COLO668 (cell line): Measurements from ENCODE around the gene HAUS2.
"Not testable (repeated sequence)": the region's sequence is repeated elsewhere in the genome, so short reads cannot be mapped to it uniquely, and the experiment has no call there.

Experiments used
- DNase-seq: peaks from one replicate; lab custom pipeline; 2025; ENCODE audit not compliant: unreplicated experiment; lab: John Stamatoyannopoulos, UW

Gene HAUS2

DNA sequence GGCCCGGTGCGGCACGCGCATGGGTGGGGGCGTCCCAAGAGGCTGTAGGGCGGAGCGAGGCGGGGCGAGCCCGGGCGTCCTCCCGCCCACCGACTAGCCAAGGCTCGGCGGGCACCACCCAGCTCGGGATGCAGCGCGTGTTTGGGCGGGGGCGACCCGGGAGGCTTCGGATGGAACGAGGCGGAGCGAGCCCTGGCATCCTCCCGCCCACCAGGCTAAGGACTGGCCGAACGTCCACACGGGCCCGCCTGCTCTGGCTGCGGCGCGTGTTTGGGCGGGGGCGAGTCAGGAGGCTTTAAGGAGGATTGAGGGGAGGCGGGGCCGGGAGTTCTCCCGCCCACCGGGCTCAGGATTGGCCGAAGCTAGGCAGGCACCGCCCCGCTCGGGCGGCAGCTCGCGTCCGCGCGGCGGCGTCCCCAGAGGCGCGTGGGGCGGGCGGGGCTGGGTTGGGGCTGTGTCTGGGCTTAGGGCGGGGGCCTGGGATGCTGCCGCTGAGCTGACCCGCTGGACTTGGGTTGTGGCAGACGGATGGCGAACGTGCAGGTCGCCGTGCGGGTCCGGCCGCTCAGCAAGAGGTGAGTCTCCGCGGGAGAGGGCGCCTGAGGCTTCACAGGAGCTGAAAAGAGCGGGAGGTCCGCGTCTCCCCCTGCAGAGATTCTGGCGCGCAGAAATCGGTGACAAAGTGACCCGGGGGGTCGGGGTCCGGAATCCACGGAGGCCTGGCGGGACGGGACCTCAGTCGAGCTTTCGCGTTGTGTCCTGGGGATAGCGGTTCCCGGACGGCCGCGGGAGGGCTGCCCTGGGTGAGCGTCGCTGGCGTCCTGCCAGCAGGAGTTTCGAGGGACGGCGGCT lies 26.8 kb downstream of the HAUS2 start, which contains the start of gene STARD9:
Gene STARD9, plus strand, starts transcription at position 419 of the 852 bp plus-strand sequence. Its CDS starts 110 bp downstream, at position 529.
- DNase-seq = peak; percentile 99

DNA sequence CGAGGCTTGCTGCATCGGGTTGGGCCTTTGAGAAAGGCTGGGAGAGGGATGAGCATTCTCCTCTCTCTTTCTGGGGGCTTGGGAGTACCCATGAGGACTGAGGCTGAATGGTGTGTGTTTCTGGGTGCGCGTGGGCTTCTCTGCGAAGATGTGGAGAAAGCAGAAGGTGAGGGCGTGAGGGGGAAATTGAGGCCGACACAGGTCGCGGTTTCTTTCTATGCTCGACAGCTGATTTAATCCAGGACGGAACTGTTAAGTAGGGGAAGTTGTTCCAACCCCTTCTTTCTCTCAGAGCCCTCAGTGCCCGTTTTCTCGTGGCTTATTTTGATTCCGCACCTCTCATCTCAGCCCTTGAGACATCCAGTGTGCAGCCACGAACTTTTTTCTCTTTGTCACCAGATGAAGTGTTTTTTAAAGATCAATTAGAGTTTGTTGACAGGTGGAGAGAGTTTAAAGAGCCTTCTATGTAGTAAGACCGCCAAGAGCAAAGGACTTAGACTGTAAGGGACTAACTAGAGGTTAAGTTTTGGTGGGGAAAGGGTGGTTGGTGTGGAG lies 27.5 kb downstream of the HAUS2 start:
- DNase-seq = no peak

DNA sequence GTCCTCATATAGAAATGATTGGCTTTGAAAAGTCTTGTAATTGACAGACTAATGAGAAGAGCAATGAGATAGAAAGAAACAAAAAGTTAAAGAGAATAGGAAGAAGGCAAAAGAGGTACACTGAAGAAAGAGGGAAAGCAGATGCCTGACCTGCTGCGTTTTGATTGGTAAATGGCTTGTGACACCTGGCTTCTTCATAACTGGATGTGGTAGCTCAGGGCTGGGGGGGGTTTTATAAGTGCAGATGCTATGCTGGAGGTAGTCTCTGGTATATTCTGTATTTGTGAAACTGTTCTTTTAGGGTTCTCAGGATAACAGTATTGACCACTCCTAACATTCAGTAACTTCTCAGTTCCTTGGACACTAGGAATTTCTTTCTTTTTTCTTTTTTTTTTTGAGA lies 28.1 kb downstream of the HAUS2 start:
- DNase-seq = no peak

DNA sequence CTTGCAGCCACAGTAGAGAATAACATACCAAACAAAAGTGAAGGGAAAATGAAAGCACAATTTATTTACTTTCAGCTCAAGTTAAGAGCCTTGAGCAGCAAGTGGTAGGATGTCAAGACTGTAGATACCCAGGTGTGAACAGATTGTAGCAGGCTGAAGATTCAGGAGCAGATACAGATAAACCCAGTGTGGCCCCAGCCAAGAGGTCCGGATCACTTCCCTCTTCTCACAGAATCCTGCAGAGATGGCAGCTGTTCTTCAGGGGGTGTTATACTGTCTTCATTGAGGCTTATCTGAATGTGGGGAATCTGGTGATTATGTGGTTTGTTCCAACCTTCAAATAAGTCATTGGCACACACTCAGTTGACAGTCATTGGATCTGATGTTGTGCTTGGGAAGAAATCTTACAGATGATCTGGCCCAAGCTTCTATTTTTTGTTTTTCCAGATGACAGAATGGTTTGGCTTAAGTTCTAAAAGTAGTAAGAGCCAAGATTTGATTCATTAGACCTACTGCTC lies 28.9 kb downstream of the HAUS2 start:
- DNase-seq = no peak

DNA sequence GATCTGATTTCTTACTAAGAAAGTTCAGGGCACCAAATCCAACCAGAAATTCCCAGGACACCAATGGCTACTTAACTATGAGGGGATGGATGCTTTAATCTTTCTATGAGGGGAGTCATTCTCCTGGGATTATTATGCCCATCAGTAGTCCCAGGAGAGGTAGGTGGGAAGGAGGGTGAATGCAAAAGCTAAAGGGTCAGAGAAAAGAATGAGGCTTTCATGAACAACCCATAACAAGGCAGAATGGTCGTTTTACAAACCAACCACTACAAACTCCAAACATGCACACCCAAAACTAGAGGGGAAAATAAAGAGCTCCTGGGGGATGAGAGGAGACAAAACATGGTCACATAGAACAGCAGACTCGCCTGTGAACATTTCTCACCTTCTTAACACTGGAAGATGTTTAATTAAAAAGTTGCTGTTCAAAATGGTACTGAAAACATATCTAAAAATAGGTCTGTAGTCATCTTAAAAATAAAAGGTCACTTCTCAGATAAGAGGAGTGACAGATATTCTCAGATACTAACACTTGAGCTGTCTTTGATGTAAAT lies 30.4 kb downstream of the HAUS2 start:
- DNase-seq = no peak

DNA sequence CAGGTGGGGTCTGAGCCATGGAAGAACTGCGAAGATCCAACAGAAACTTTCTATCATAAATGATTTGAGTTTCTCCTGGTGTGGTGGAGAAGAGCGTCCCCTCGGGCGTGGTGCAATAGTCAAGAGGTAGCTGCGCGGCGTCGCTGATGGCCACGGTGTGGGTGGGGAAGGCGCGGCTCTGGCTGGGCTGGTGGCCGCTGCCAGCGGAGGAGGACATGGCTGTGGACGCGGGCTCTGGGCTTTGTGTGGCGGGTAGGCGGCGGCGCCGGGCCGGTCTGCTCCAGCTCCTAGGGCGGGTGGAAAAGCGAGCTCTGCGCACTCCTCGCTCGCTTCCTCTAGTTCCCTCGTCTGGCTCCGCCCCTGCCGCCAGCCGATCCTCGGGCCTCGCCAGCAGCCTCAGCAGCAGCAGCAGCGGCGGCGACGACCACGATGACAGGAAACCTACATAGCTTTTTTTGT lies 32.7 kb downstream of the HAUS2 start:
- peak; percentile 89 for DNase-seq

DNA sequence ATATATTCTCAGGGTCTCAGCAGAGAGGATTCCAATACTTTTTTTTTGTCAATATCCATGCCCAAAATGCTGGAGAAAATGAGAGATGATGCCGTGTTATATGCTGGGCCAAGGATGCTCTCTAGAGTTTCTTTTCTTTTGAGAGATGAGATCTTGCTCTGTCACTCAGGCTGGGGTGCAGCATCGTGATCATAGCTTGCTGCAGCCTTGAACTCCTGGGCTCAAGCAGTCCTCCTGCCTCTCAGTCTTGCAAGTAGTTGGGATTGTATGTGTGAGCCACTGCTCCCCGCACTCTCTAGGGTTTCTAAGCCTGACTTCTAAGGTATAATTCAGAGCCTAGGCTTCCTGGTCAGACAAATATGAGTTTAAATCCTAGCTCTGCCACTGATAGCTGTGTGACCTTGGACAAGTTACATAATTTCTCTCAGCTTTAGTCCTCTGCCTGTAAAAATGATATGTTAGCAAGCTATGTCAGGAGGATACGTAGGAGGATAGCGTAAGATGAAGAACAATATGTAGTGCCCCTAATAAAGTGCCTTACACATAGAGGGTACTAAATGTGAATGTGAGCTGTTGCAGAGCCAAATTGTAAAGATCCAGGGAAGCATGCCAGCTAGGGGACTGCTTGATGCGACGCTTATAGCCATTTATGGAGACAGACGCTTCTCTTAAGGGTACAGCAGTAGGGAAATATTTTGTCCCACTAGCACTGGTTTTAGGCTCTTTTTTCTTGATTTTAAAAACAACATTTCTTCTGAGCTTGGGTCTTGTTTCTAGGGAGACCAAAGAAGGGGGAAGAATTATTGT lies 34.1 kb downstream of the HAUS2 start:
- DNase-seq = no peak

DNA sequence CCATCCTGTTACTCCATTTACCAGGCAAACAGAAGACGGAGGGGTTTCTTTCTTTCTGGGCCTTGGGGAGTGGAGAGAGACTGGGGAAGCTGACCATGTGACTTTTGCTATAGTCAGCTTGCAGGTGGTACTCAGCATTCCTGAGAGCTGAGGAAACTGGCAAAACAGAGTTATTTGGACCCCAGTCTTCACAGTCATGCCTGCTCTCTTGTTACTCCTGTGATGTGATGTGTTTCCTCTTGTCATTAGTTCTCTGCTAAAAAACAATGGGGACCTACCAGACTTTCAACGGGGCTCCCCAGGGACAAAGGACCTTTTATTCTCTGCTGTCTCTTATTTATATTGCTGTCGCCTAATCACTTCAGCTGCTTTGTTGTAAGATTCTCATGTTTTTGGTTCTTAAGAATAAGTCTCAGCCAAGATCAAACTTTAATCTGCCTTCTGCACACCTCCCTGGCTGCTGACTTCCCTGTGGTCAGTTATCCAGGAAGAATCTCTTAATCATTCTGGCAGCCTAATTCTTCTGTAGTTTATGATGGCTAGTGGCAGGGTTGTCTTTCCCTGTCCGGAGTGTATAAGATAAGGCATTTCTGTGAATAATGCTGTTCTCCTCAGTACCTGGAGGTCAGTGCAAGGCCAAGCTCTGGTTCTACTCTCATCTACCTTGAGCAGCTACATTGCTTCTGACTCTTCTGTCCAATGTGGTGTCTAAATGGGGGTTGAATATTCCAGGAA lies 35.6 kb downstream of the HAUS2 start:
- no peak for DNase-seq

DNA sequence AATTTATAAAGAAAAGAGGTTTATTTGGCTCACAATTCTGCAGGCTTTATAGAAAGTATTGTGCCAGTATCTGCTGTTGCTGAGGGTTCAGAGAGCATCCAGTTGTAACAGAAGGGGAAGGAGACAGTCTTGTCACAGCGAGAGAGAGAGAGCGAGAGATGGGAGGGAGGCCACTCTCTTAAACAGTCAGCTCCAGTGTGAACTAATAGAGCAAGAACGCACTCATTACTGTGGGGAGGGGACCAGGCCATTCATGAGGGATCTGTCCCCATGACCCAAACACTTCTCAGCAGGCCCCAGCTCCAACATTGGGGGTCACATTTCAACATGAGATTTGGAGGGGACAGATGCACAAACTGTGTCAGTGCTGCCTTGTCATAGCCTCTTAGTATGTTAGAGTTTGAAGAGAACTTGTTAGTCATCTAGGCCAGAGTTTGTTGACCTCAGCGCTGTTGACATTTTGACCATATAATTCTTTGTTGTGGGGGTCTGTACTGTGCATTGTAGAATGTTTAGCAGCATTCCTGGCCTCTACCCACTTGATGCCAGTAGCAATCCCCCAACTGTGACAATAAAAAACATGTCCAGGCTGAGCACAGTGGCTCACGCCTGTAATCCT lies 42.1 kb downstream of the HAUS2 start:
- no peak for DNase-seq

DNA sequence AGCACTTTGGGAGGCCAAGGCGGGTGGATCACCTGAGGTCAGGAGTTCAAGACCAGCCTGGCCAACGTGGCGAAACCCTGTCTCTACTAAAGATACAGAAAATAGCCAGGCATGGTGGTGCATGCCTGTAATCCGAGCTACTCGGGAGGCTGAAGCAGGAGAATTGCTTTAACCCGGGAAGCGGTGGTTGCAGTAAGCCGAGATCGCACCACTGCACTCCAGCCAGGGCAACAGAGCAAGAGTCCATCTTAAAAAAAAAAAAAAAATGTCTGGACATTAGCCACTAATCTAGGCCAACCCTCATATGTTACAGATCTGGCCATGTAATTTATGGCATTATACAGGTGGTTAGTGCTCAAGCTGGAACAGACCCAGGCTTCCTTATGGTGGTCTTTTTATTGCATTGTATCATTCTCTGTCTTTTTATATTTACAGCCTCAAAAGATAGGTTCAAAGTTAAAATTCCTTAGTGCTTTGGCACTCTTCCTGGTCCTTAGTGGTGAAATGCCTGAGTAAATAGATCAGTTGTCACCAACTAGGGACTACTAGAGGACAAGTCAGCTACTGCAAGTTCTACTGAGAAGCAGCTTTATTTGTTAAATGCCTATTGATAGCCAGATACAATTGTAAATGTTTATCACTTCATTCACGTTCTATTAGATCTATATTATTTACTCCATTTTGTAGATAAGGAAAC lies 42.7 kb downstream of the HAUS2 start:
- DNase-seq = no peak

DNA sequence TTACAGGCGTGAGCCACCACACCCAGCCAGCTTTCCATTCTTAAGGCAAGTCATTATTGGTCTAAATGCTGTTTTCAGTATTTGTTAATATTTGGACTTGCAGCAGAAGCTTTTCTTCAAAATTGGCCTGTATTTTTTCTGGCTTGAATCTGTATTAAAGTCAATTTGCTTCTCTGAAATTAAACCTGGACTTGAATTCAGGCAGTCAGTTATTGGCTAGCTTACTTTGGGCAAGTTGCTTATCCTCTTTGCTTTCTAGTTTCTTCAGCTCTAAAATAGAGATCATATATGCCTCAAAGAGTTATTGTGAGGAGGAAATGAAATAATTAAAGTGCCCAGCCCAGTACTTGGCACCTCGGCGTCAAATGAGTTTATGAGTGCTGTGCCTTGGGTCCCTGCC lies 44.1 kb downstream of the HAUS2 start:
- no peak for DNase-seq

DNA sequence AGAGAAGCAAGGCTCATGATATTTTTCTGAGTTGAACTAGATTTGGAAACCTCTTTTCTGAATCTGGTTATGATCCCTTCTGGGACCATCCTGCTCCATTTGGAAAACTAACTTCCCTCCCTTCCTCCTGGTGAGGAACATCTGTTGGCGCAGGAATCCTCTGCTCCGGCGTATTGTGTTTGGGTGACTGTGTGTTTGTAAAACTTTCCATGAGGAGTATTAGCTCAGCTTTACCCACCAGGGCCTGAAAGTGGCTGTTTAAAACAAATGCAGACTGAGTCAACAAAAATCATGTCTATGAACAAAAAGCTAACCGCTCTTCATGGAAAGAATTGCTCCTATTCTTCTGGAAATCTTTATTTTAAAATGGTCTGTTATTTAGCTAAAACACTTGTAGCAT lies 44.5 kb downstream of the HAUS2 start:
- DNase-seq = no peak

DNA sequence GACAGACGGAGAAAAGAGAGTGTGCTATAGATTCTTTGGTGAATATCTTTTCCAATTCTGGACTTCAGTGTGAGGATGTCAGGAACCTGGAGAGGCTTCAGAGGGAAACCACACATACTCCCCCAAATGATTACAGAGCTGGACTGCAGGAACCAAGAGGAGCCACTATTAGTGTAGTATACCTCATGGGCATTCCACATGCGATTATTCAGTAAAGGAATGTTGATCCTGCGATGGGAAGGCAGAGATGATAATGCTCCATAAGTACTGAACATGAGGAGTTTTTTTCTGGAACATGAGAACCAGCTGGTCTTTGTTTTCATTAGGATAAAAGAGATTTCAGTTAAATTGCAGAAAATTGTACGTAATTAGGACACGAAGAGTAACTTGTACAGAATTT lies 45.5 kb downstream of the HAUS2 start:
- no peak for DNase-seq

DNA sequence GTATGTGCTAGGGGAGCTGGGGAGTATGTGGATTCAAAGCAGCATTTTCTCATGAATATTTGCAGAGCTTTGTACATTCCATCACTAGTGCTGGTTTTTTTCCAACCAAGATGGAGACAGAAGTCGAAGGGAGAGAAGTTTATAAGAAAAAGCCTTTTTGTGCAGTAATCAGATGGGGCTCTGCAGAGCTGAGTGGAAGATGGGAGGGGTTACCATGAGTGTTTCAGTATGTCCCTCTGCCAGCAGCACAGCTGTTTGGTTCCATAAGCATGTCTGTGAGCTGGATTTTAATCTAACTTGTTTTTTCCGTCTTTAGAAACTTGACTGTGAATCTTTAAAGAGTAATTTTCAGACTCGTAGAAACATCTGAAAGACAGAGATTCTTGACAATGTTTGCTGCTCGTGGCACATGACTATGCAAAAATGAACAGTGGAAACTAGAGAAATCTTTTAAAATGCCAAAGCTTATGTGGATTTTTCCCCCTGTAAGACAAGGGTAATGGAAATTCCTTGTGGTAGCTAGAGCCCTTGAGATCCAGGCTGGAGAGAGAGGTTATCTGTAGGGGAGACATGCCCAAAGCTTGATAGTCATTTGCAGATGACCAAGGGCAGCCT lies 47.1 kb downstream of the HAUS2 start:
- no peak for DNase-seq

DNA sequence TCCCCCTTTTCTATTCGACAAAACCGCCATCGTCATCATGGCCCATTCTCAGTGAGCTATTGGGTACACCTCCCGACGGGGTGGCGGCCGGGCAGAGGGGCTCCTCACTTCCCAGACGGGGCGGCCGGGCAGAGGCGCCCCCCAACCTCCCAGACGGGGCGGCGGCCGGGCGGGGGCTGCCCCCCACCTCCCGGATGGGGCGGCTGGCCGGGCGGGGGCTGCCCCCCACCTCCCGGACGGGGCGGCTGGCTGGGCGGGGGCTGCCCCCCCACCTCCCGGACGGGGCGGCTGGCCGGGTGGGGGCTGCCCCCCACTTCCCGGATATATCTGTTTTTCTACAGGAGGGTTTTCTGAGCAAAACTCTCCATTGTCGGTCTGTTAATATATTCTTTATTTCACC lies 52.7 kb downstream of the HAUS2 start:
- not testable (repeated sequence) for DNase-seq

DNA sequence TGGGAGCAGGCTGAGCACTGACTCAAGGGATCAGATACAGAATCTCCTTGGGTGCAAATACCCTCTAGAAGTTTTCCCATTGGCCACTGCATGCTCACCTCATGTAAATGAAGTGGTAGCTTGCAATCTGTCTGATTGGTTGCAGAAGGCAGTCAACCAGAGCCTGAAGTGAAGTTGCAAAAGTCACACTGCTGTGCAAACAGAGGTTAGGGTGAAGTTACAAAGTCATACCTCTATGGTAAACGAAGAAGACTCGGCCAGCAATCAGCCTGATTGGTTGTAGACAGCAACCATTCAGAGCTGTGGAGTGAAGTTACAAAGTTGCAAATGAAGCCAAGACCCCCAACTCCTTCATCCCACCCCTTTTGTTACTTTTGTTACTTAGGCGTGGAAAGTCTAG lies 53.9 kb downstream of the HAUS2 start:
- DNase-seq = no peak

DNA sequence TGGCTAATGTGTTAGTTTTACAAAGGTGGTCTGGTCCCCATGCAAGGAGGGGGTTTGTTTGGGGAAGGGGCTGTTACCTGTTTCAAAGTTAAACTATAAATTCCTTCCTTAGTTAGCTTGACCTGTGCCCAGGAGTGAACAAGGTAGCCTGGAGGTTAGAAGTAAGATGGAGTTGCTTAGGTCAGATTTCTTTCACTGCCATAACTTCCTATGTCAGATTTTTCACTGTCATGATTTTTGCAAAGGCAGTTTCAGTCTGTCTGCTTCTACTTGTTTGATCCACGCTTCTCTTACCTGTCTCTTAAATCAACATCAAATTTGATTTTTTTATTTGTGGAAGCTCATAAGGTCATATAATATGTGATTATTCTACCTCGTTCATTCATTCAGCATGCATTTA lies 55.3 kb downstream of the HAUS2 start:
- no peak for DNase-seq

DNA sequence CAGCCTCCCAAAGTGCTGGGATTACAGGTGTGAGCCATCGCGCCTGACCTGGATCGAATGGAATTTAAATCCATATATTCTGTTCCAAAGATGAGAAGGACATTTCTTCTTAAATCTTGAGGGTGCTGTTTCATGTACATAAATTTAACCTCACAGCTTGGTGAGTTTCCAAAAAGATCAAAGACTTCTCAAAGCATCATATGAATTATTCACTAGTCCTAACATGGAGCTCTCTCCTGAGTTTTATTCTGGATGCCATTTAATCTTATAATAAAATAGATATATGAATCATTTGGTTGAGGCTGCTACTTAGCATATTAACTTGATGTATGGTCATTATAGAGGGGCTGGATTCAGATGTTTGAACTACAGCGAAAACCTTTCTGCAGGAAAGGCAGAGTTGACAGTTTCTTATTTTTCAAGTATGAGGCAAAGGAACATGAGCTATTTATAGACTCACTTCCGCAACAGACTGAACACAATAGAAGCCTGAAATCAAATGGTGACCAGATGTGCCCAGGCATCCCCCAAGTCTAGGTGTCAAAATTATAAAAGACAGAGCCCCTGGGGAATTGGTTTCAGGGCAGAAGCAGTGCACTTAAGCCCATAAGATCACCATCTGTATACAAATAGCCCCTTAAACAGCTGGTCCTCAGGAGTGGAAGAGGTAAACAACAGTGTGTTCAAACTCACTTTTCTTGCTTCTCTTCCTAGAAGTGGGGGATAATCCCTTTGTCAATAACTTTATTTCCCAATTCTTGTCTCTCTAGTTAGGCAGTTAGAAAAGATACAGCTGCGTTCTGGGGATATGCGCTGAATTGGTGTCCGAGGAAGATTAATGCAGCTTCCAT lies 56.5 kb downstream of the HAUS2 start:
- DNase-seq = no peak
